Stomach (tissue), 4 donors: ENCODE results near the gene ETNK1.
A peak's percentile ranks its signal among the peaks of the same experiment; 100 is the strongest.

ENCODE experiments used
- POLR2A ChIP-seq, 4 donors: fragments of 450-650 bp; IDR thresholded peaks; one replicate each; pipeline ENCODE4 v1.6.1; 2016; ENCODE audit warnings: antibody characterized with exemption in 4 of 4, control low read depth in 2 of 4, mild to moderate bottlenecking in 1 of 4, moderate library complexity in 1 of 4
- POLR2AphosphoS5 ChIP-seq, 3 donors: sonication (generic); formaldehyde crosslinking; IDR thresholded peaks; one replicate each; pipeline ENCODE4 v1.6.1; 2016; ENCODE audit warnings: antibody characterized with exemption in 3 of 3
- TF ChIP-seq, protein P1 (sequence below), 7 experiments: fragments of 450-650 bp in 4 of 7; fragments of 200-600 bp in 3 of 7; sonication (generic) in 3 of 7; IDR thresholded peaks; one replicate each; pipeline ENCODE4 v1.5.1; 2016 to 2019; ENCODE audit warnings: antibody characterized with exemption in 7 of 7, control low read depth in 2 of 7, mild to moderate bottlenecking in 1 of 7

DNA sequence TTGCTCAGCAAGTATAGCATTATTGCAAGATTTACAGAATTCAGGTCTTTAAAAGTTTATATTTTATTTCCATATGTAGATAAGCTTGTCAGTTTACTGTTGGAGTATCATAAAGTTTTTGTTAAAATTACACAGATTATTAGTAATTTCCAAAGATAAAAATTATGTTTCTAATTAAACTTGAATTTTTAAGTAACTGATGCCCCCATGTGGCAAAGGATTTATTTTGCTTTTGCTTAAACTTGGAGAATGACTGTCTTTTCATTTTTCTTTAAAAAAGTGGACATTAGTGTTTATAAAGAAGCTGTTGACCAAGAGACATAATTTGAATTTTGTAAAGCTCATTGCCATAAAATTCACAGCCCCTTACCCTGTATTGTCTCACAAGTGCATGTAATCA lies 45.8 kb downstream of the ETNK1 start:
- TF ChIP-seq POLR2A (IDR thresholded peaks at IDR 0.05) (no peak), POLR2AphosphoS5 (IDR thresholded peaks at IDR 0.05) (no peak)
- TF ChIP-seq, protein P1, sequence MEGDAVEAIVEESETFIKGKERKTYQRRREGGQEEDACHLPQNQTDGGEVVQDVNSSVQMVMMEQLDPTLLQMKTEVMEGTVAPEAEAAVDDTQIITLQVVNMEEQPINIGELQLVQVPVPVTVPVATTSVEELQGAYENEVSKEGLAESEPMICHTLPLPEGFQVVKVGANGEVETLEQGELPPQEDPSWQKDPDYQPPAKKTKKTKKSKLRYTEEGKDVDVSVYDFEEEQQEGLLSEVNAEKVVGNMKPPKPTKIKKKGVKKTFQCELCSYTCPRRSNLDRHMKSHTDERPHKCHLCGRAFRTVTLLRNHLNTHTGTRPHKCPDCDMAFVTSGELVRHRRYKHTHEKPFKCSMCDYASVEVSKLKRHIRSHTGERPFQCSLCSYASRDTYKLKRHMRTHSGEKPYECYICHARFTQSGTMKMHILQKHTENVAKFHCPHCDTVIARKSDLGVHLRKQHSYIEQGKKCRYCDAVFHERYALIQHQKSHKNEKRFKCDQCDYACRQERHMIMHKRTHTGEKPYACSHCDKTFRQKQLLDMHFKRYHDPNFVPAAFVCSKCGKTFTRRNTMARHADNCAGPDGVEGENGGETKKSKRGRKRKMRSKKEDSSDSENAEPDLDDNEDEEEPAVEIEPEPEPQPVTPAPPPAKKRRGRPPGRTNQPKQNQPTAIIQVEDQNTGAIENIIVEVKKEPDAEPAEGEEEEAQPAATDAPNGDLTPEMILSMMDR (IDR thresholded peaks at IDR 0.05), result peak in 1 of 7 experiments; percentile 9
